Gastrocnemius medialis (tissue), 4 donors: ENCODE results near the gene EHD1. TPM values are rescaled to one million over a fixed set of nuclear protein-coding genes. Genes with fewer than 3 reads are reported as not detected.

Experiments used
- ATAC-seq, 2 donors: fragments of 150-250 bp; one replicate each; pipeline ENCODE4 v1.9.1; 2016
- DNase-seq, 2 donors: peaks; one replicate each; pipeline ENCODE4 v3.0.0-alpha.2; 2019
- H3K27ac ChIP-seq, 4 donors: fragments of 200-600 bp; sonication (generic); 1 replicate in 1 of 4; 2 replicates in 3 of 4; pipeline ENCODE4 v1.5.1; 2016 to 2018; ENCODE audit warnings: mild to moderate bottlenecking in 2 of 4, moderate library complexity in 1 of 4
- H3K27me3 ChIP-seq, 3 donors: fragments of 200-600 bp; sonication (generic) in 2 of 3; 1 replicate in 1 of 3; 2 replicates in 2 of 3; pipeline versions ENCODE4 v1.5.1 to v1.6.0; 2016 to 2019; ENCODE audit warnings: mild to moderate bottlenecking in 1 of 3, moderate library complexity in 1 of 3
- H3K36me3 ChIP-seq, 2 donors: fragments of 200-600 bp; sonication (generic) in 1 of 2; one replicate each; pipeline ENCODE4 v1.5.1; 2017 to 2018
- H3K4me1 ChIP-seq, 2 donors: fragments of 200-600 bp; sonication (generic) in 1 of 2; one replicate each; pipeline ENCODE4 v1.5.1; 2016 to 2017; ENCODE audit warnings: mild to moderate bottlenecking in 2 of 2
- H3K4me3 ChIP-seq, 4 donors: fragments of 200-600 bp; sonication (generic) in 3 of 4; 1 replicate in 1 of 4; 2 replicates in 3 of 4; pipeline ENCODE4 v1.5.1; 2016 to 2019; ENCODE audit warnings: mild to moderate bottlenecking in 2 of 4
- H3K9me3 ChIP-seq, 3 donors: fragments of 200-600 bp; sonication (generic) in 2 of 3; 1 replicate in 1 of 3; 2 replicates in 2 of 3; pipeline ENCODE4 v1.5.1; 2016 to 2019
- POLR2A ChIP-seq, 2 donors: fragments of 450-650 bp; IDR thresholded peaks; one replicate each; pipeline ENCODE4 v1.6.1; 2017; ENCODE audit warnings: antibody characterized with exemption in 2 of 2, mild to moderate bottlenecking in 2 of 2, moderate library complexity in 2 of 2
- in situ Hi-C, 4 donors: fragments of 200-750 bp; cut with MboI; loops; one replicate each; pipeline versions ENCODE4 v1.15.0 to v1.8.0; 2017; ENCODE audit warnings: low sequenced_read_pairs in 4 of 4
- intact Hi-C: fragments of 100-400 bp; cut with DNase I; formaldehyde crosslinking; loops from one replicate; pipeline ENCODE4 v1.15.1; 2023; ENCODE audit warnings: low total_unique reads
- total RNA-seq, 4 donors: library from RNA; depleted of rRNA; stranded (reverse); fragments of >200 nt; gene quantifications; one replicate each; pipeline versions ENCODE4 v1.1.0 to v1.2.3, GENCODE V29; 2016
- TF ChIP-seq, protein P1 (sequence below), 5 experiments: fragments of 450-650 bp in 3 of 5; fragments of 200-600 bp in 2 of 5; sonication (generic) in 2 of 5; IDR thresholded peaks in 4 of 5; conservative IDR thresholded peaks in 1 of 5; 1 replicate in 4 of 5; 2 replicates in 1 of 5; pipeline ENCODE4 v1.5.1; 2016 to 2019; ENCODE audit warnings: antibody characterized with exemption in 5 of 5, mild to moderate bottlenecking in 3 of 5, moderate library complexity in 3 of 5

EHD1 gene
- total RNA-seq, 4 donors from 2014 or later: 24.8 to 46.2 (median 31.3) TPM

DNA sequence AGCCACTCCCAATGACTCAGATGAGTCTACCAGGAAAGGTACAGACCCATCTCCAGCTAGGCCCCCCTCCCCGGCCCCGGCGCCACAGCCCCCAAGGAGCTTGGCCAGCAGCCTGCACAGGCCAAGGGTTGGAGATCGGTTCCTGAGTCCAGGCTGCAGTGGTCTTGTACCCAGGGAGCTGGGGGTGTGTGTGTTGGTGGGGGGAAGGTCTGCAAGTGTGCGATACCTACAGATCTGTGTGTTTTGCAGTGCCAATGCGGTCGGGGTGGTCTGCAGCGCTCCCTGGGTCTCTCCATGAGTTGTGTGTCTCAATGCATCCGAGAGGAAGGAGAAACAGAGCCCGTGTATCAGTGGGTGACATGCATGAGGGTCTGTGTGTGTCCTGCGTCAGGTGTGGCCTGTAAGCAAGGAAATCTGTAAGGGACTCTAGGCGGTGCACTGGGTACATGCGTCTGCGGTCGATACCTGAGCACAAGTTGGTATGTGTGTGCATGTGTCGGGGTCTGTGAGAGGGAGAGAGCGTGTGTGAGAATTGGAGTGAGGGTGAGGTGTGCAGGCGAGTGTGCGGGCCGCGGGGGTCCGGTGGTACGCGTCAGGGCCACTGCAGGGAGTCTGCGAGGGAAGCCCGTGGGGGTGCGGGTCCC, 34.6 kb downstream of the EHD1 start:
- Histone ChIP-seq H3K4me3 (peak overlapping the region in 1 of 4 donors; percentile 44), H3K27ac (no peak overlapping the region)
- in situ Hi-C loops: no loop called here

DNA sequence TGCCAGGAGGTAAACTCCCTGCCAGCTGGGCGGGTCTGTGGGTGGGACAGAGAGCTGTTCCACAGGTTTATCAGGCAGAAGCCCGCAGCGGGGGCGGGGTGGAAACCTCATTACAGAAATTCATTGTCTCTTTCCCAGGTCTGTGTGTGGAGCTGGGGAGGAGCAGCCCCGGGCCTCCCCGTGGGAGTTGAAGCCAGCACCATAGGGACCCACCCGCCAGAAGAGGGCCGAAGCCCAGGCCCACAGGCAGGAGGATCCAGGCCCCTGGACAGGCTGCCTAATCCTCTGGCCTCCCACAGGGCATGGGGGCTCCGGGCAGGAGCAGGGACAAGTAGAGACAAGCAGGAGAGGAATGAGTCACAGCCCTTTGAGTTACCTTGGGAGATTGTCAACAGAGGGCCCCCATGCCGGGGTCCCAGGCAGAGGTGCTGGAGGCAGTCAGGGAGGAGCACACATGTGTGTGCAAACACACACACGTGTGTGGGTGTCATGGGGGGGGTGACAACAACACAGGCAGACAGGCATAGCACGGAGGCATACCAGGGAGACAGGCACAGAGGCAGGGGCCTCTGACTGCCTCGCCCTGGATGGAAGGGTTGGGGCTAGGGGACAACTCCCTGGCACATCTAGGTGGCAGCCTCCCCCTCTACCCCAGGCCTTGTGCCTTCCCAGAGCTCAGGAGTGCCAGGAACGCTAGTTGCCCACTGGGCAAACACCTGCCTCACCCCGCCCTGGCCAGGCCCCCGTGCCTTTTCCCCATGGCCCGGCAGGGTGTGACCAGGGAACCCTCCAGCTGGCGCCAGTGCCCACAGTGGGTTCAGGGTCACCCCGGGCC, 35.4 kb downstream of the EHD1 start:
- H3K4me1 ChIP-seq: peaks cover 1 to 7% of the 10 kb centered on the region in 2 donors
- DNase-seq: no peak
- no peaks in the 10 kb centered on the region for H3K36me3 ChIP-seq
- peaks cover 0 to 3% (median 0%) of the 10 kb centered on the region in 3 donors for H3K27me3 ChIP-seq
- no peak overlapping the region for H3K4me3 ChIP-seq
- intact Hi-C loops (no loop called here), in situ Hi-C loops (no loop called here)
- no peak for ATAC-seq
- no peaks in the 10 kb centered on the region for H3K9me3 ChIP-seq
- no peak for TF ChIP-seq POLR2A (IDR thresholded peaks at IDR 0.05)
- TF ChIP-seq, protein P1, sequence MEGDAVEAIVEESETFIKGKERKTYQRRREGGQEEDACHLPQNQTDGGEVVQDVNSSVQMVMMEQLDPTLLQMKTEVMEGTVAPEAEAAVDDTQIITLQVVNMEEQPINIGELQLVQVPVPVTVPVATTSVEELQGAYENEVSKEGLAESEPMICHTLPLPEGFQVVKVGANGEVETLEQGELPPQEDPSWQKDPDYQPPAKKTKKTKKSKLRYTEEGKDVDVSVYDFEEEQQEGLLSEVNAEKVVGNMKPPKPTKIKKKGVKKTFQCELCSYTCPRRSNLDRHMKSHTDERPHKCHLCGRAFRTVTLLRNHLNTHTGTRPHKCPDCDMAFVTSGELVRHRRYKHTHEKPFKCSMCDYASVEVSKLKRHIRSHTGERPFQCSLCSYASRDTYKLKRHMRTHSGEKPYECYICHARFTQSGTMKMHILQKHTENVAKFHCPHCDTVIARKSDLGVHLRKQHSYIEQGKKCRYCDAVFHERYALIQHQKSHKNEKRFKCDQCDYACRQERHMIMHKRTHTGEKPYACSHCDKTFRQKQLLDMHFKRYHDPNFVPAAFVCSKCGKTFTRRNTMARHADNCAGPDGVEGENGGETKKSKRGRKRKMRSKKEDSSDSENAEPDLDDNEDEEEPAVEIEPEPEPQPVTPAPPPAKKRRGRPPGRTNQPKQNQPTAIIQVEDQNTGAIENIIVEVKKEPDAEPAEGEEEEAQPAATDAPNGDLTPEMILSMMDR (IDR thresholded peaks at IDR 0.05 in 4 of 5, conservative IDR thresholded peaks at IDR 0.05 in 1 of 5): no peak
- H3K27ac ChIP-seq: no peak overlapping the region

More for the DNA sequence above, 34.6 kb downstream of the EHD1 start:
- peaks cover 8 to 12% of the 10 kb centered on the region in 2 donors for H3K4me1 ChIP-seq
- TF ChIP-seq POLR2A (IDR thresholded peaks at IDR 0.05): no peak
- TF ChIP-seq, protein P1 (IDR thresholded peaks at IDR 0.05 in 4 of 5, conservative IDR thresholded peaks at IDR 0.05 in 1 of 5): no peak
- H3K27me3 ChIP-seq: peaks cover 0 to 3% (median 0%) of the 10 kb centered on the region in 3 donors
- no peaks in the 10 kb centered on the region for H3K36me3 ChIP-seq
- DNase-seq (no peak), ATAC-seq (no peak)
- intact Hi-C loops: no loop called here
- H3K9me3 ChIP-seq: no peaks in the 10 kb centered on the region

DNA sequence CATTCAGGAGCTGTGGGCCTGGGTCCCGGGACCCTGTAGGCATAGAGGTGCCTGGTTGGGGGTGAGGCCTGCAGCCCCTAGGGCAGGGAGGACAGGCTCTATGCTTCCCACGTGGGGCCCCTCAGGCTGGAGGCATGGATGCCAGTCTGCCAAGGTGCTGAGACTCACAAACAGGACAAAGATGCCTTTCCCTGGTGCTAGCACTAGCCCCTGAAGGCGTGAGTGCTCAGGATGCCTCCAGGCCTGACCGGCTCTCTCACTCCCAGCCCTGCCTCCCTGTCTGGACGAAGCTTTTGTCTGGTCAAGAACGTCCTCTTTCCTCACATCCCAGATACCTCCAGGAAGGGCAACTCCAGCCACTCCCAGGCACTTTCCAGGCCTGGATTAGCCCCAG, 36.1 kb downstream of the EHD1 start:
- DNase-seq (no peak), ATAC-seq (no peak)
- peaks cover 0 to 2% of the 10 kb centered on the region in 2 donors for H3K4me1 ChIP-seq
- no peaks in the 10 kb centered on the region for H3K36me3 ChIP-seq
- intact Hi-C loops (no loop called here), in situ Hi-C loops (no loop called here)
- no peak overlapping the region for H3K27ac ChIP-seq
- peaks cover 0 to 3% (median 0%) of the 10 kb centered on the region in 3 donors for H3K27me3 ChIP-seq
- no peaks in the 10 kb centered on the region for H3K9me3 ChIP-seq
- no peak overlapping the region for H3K4me3 ChIP-seq
- TF ChIP-seq, protein P1 (IDR thresholded peaks at IDR 0.05 in 4 of 5, conservative IDR thresholded peaks at IDR 0.05 in 1 of 5): no peak
- TF ChIP-seq POLR2A (IDR thresholded peaks at IDR 0.05): no peak

DNA sequence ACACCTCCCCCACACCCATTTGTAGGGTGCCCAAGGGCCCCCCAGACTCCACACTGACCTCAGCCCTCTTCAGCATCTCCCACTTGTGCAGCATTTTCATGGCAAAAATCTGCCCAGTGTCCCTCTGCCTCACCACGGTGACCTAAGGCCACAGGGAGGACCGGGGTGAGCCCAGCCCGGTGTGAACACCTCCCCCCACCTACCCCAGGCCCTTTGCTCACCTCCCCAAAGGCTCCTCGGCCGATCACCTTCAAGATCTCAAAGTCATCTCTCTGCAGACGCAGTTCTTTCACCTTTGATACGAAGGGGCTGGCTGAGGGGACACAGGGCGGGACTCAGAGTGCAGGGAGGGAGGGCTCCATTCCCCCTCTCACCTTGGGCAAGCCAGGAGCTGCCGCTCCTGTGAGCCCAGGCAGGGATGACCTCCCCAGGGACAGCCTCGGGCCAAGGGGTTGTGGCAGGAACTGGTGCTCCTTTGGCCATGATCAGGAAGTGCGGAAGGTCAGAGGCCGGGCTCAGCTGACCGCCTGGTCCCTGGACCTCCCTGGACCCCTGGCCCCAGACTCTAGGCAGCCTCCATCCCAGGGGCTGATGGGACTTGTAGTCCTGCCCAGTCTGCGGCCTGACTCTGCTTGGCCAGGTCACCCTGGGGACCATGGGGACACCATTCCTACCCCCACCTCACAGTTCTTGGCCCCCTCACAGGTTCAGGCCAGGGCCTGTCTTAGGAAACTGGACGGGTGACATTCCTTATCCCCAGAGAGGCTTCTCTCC, 36.6 kb downstream of the EHD1 start:
- DNase-seq (no peak), ATAC-seq (no peak)
- no peaks in the 10 kb centered on the region for H3K36me3 ChIP-seq
- no peaks in the 10 kb centered on the region for H3K9me3 ChIP-seq
- H3K4me3 ChIP-seq: no peak overlapping the region
- in situ Hi-C loops (no loop called here), intact Hi-C loops (no loop called here)
- H3K4me1 ChIP-seq: no peaks in the 10 kb centered on the region
- TF ChIP-seq POLR2A (IDR thresholded peaks at IDR 0.05): no peak
- TF ChIP-seq, protein P1 (IDR thresholded peaks at IDR 0.05 in 4 of 5, conservative IDR thresholded peaks at IDR 0.05 in 1 of 5): no peak
- H3K27ac ChIP-seq: no peak overlapping the region
- peaks cover 0 to 3% (median 0%) of the 10 kb centered on the region in 3 donors for H3K27me3 ChIP-seq
